Activated CD4-positive, alpha-beta T cell treated with anti-CD3 and anti-CD28 coated beads, Interleukin-2, amount 50 U/mL, for 24 hours (primary cell): ENCODE results near the gene EMILIN1.
"Not testable (repeated sequence)": the region's sequence is repeated elsewhere in the genome, so short reads cannot be mapped to it uniquely, and the experiment has no call there.

Experiments
- DNase-seq, 2 donors: peaks; one replicate each; pipeline ENCODE4 v3.0.0-alpha.2; 2020; ENCODE audit warnings: low read depth in 1 of 2, low spot score in 1 of 2

The EMILIN1 gene

GRCh38 chr2:27119330-27119670 is 40.9 kb downstream of the EMILIN1 start:
- not testable (repeated sequence) for DNase-seq

- no peak for DNase-seq
Observed at GRCh38 chr2:27121906-27122305, 43.5 kb downstream of the EMILIN1 start.

- no peak for DNase-seq
Observed at GRCh38 chr2:27122791-27123190, 44.4 kb downstream of the EMILIN1 start.

GRCh38 chr2:27123302-27124150 is 45.1 kb downstream of the EMILIN1 start, which contains the start of gene ABHD1:
Gene ABHD1 (plus strand): TSS chr2:27123815. CDS start chr2:27123949, 134 bp downstream.
- peak; percentile 16 to 23 for DNase-seq

GRCh38 chr2:27125104-27125503 is 46.7 kb downstream of the EMILIN1 start:
- DNase-seq: no peak

GRCh38 chr2:27126252-27126710 is 47.9 kb downstream of the EMILIN1 start:
- no peak for DNase-seq

- DNase-seq: no peak
Observed at GRCh38 chr2:27127883-27128667, 49.7 kb downstream of the EMILIN1 start.

- no peak for DNase-seq
Observed at GRCh38 chr2:27128668-27129571, 50.5 kb downstream of the EMILIN1 start.

- DNase-seq: no peak
Observed at GRCh38 chr2:27130396-27130795, 52.0 kb downstream of the EMILIN1 start.

- DNase-seq: no peak
Observed at GRCh38 chr2:27131429-27131828, 53.0 kb downstream of the EMILIN1 start.

- peak in 1 of 2 donors; percentile 8 for DNase-seq
Observed at GRCh38 chr2:27133195-27133875, 54.9 kb downstream of the EMILIN1 start.

GRCh38 chr2:27133905-27134780 is 55.7 kb downstream of the EMILIN1 start, which contains the start of gene PREB:
Gene PREB (minus strand): TSS chr2:27134636. CDS start chr2:27134421, 215 bp downstream.
- DNase-seq: peak; percentile 96

- no peak for DNase-seq
Observed at GRCh38 chr2:27134781-27135477, 56.5 kb downstream of the EMILIN1 start.

GRCh38 chr2:27135478-27135955 is 57.1 kb downstream of the EMILIN1 start:
- DNase-seq: no peak
